ENCODE data around the gene ELAVL4.
"Not testable (repeated sequence)": the region's sequence is repeated elsewhere in the genome, so short reads cannot be mapped to it uniquely, and the experiment has no call there.

ELAVL4 gene

GRCh38 chr1:50126927-50127715, 18.4 kb downstream of the ELAVL4 start:
- no peak for DNase-seq

- no peak for DNase-seq
Observed at GRCh38 chr1:50129201-50129600, 20.5 kb downstream of the ELAVL4 start.

- no peak for DNase-seq
Observed at GRCh38 chr1:50132347-50132894, 23.7 kb downstream of the ELAVL4 start.

DNA sequence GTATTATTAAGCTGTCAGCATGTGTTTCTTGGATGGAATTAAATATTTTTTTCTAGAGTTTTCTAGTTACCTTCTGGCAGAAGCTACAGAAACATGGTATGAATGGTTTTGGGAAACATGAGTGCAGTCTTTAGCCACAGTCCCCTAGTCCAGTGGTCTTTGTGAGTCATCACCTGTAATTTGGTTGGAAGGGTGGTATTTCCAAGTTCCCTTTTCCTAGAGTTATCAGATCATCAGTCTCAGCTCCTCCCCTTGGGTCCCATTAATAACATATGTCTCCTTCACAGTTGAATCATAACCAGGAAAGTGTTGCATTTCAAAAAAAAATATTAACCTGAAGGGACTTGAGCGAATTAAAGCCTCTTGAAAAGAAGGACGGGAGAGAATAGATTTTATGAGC, 27.0 kb downstream of the ELAVL4 start:
- no peak for DNase-seq

DNA sequence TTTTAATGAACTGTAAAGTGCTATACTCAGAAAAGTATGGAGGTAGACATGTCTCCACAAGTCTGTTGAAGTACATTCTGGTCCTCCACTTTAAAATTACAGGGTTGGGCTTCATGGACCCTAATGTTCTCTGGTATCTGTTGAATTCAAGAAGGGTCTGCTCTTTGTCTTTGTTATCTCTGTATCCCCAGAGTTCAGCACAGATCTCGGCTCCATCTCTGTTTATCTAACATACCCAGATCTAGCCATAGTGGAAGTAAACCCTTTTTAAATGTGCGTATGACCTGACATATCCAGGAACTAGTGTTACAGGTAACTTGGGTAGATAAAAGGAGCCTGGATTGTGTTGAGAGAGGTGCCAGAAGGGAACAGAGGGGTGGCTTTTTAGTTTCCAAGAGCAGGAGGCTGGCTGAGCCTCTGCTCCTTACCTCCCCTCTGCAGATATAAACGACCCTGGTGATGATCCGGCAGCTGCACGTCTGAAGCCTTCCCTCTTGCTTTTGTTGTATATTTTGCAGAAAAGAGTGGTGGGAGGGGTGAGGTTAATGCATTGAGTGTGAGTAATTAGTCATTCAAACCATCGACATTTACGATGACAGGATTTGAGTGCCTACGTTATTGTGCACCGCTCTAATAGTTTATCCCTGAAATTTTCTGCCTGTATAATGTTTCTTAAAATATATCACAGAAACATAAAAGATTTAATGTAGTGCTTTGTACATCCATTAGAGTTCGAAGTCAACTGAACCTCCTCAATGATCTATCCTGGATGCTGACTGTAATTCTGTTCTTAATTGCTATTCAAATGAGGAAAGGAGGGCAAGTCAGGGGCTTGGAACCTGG, 30.8 kb downstream of the ELAVL4 start:
- DNase-seq, result no peak

DNA sequence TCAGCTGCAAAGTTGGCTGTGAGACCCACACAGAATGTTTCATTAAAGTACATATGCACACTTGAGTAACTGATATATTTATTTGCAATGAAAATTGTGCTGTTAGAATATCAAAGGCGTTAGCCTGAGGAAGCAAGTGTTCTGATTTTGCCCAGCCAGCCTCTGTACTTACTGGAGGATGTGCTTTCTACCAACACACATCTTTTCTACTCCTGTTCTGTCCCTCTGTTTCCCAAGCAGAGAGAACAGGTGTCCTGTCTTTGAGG, 31.4 kb downstream of the ELAVL4 start:
- no peak for DNase-seq

- no peak for DNase-seq
Observed at GRCh38 chr1:50147191-50147850, 38.6 kb downstream of the ELAVL4 start.

- DNase-seq, result no peak
Observed at GRCh38 chr1:50148142-50148923, 39.6 kb downstream of the ELAVL4 start.

GRCh38 chr1:50152236-50152635, 43.5 kb downstream of the ELAVL4 start:
- no peak for DNase-seq

- no peak for DNase-seq
Observed at GRCh38 chr1:50155541-50155940, 46.8 kb downstream of the ELAVL4 start.

DNA sequence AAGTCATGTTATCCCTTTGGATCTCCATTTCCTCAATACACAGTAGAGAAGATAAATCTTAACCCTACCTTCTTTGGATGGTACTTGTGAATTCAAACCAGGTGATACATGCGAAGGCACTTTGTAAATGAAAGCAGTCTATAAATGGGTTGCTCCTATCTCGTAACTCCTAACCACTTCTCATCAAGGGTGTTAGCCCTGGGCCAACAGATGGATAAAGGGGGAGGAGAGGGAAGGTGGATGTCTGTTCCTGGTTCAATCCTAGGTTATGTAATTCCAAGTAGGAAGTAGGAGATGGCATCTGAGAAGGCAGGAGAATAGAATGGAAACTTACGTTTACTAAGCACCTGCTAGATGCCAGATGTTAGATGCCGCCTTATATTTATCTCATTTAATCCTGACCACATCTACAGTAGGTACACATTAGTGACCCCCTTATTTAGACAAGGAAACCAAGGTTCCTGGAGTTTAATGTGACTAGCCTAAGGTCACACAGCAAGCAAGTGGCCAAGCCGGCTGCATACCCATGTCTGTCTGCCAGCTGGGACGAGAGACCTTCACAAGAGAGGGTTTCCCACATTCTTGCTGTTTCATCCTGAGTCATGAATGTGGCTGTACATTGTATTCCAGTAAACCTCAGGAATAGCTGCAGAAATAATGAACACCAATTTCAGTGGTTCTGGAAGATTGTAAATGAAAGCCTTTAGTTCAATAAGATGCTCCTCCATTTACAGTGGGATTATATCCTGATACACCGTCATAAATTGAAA, 47.7 kb downstream of the ELAVL4 start:
- DNase-seq, result no peak

DNA sequence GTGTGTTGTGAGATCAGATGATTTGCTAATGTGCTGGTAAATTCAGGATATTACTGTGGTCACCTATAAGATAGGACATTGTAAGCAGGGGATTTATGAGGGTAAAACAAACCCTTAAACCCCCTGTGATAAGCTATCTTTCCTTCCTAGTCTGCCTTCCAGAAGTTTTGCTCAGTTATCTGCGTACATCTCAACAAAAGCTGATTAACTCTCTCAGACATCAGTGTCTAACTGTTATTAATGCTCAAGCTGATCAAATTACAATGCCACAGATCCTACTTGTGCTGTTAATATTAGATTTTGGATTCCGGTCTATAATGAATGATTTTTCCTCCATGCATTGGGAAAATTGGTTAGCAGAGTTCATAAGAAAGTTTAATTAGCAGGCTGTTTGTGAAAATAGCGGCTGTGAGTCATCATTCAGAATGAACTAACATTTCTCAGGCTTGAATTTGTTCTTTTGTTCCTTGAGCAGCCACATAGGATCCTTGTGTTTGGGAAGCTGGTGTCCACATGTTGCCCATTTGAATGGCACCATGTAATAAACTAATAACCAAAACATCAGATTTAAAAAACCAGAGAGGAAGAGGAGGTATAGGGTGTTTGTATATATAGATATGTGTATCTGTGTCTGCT, 48.7 kb downstream of the ELAVL4 start:
- DNase-seq, result no peak

- DNase-seq, result no peak
Observed at GRCh38 chr1:50158421-50158820, 49.7 kb downstream of the ELAVL4 start.

GRCh38 chr1:50163680-50164079, 55.0 kb downstream of the ELAVL4 start:
- no peak for DNase-seq

DNA sequence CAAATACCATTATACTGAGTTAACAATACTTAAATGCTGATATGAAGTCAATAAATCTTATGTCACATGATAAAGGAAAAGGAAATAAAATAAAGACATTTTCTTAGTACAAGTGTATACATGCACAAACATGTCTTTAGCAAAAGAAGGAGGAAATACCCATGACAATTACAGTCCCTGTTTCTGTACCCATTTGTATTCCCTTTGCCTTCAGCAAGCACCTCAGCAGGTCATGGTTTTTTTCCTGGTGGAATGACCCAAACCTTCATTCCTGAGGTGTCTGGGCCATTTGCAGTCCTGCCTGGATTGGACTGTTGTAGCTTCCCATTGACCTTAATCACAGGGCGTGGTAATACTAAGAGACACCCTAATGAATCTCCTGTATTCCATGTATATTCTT, 57.6 kb downstream of the ELAVL4 start:
- not testable (repeated sequence) for DNase-seq

DNA sequence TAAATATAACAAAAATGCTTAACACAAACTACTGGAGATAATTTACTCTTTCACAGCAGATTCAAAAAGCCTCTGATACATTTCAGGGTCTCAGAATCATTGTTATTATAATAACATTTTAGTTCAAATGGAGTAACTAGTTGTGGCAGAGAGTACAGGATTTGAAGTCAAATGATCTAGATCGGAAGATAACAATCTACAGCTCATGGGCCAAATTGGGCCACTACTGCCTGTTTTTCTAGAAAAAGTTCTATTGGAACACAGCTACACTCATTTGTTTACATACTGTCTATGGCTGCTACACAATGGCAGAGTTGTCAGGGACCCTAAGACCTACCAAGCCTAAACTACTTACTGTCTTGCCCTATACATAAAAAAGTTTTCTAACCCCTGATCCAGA, 63.6 kb downstream of the ELAVL4 start:
- DNase-seq, result no peak

- DNase-seq, result no peak
Observed at GRCh38 chr1:50174101-50174500, 65.4 kb downstream of the ELAVL4 start.

DNA sequence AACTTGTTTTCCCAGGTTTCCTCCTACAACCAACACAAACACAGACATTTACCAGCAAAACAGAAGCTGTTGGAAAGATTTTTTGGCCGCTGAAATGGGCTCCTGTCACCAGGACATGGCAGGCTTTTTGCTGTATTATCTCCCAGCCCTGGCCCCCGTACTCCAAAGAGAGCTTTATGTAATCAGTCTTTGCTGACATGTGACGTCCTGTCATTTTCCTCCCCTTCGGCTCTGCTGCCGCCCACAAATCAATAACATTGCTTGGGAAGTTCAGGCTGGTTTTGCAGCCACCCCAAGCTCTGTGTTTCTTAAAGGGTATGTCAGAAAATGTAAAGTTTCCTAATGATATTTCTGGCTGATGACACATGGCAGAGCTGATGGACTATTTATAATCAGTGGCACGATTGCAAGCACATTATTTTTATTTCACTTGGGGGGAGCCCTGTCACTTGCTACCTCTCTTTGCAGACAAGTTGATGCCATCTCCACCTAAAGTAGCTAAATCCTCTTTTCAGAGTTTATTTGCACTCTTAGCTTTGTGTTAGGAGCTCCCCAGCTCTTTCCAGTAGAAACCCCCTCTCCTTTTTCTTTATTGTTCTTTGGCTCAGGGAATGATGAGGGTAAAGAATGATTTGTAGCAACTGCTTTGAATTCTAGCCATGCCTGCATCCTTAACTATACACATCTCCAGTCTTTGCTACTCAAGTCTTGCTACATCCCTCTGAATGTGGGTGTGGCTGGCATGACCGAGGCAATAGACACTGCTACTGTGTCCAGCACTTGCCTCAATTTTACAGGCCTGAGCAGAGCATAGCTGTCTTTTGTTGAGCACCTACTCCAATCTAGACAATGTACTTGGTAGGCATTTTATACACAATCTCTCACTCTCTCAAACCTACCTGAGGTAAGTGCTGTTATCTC, 67.3 kb downstream of the ELAVL4 start:
- no peak for DNase-seq

- DNase-seq, result no peak
Observed at GRCh38 chr1:50177994-50178393, 69.3 kb downstream of the ELAVL4 start.

DNA sequence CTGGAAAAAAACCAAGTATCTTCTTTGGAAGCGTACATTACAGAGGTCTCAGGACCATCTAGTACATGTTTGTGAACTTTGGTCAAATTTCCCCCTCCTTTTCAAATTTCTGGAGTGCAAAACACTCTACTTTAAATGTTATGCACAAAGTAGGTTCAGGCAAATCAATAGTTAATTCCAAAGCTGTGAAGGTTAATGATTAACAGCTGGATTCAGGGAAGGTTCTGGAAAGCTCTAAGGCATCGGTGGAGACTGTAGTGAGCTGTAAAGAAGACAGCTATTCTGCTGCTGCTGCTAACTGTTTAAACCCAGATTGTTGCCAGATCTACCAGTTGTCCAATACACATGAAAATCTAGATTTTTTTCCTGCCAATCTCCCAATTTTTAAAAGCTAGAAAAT, 70.9 kb downstream of the ELAVL4 start:
- DNase-seq, result no peak

Data from activated CD8-positive, alpha-beta memory T cell treated with anti-CD3 and anti-CD28 coated beads, Interleukin-2, amount 50 U/mL, for 4 hours (primary cell).